GM21717 (cell line): ENCODE results near the gene XPA.

Source experiments
- ATAC-seq: cut with Tn5 transposase; IDR thresholded peaks from one replicate; pipeline ENCODE4 v1.9.1; 2021; ENCODE audit warnings: mild to moderate bottlenecking, moderate library complexity; ENCODE audit not compliant: unreplicated experiment

XPA gene

DNA sequence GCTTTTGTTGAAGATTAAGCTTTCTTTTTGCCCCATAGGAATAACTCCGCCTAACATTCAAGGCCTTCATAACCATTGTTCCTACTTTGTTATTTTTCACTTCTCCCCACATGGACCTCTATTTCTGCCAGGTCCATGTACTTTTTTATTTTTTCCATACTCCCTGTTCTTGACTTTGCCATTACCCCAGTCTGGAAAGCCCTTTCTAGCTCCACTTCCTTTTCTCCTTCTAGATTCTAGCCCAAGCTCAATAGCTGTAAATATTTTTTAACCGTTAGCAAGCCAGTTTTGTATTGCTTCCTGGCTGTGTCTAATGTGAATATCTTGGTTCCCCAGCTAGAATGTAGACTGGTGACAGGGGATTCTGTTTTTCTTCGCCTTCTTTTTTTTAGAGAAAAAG lies 37.4 kb downstream of the XPA start:
- no peak for ATAC-seq

DNA sequence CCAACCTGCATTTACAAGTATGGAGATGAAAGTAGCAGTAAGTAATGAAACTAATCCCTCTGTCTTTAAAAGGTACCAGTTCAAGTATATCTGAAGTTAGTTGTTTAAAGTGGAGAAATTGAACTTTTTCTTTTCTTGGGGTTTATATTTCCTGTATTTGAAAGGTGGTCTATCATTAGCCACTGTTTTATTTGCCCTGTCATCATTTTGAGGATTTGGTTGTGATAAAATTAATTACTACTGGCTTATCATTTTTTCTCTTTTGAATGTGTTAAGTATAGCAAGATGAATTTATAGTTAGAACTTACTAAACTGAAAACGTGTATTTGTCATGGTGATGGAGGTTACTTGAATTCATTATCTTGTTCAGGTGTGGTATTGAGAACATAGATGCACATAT lies 38.4 kb downstream of the XPA start:
- ATAC-seq: no peak

DNA sequence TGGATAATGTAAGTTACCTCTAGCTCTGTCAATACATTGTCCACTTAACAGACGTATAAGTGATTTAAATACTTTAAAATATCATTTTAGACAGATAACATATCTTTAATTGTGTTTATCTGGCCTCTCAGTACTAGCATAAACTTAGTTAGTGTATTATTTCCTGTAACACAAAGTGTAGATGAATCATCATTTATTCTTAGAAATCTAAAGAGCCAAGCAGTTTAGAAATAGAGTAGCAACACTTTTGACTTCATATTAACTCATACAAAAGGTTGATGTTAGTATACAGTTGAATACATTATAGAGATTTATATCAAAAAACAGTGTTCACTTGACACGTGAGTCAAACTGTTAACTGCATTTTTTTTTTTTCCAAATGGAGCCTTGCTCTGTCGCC lies 45.5 kb downstream of the XPA start:
- ATAC-seq: no peak

DNA sequence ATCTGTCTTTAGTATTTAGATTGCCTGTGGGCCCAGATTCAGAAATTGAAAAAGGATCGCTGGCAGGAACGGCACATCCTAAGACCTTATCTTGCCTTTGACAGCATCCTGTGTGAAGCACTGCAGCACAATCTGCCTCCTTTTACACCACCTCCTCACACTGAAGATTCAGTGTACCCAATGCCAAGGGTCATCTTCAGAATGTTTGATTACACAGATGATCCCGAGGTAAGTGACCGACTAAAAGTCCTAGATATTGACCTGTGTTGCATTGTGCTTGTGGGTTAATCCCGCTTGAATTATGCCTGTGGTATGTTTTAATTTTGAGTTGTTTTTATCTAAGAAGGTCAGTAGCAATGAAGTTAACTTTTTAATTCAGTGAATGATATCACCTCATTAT lies 49.1 kb downstream of the XPA start:
- ATAC-seq: no peak

DNA sequence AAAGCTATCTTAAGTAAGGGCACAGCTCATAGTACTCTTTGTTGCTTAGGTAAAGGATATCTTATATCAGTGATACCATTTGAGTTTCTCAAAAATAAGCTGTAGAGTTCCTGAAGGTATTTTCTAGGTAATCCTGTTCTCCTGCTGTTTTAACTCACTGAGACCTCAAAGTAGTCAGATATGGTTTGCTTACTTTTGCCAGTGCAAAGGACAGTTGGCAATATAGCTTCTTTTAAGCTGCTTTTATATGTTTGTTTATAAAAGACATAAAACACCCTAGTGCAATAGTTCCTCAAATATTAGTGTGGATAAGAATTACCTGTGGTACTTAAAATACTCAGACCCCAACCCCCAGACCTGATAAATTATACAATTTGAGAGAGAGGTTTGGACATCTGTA lies 51.4 kb downstream of the XPA start:
- ATAC-seq: no peak

DNA sequence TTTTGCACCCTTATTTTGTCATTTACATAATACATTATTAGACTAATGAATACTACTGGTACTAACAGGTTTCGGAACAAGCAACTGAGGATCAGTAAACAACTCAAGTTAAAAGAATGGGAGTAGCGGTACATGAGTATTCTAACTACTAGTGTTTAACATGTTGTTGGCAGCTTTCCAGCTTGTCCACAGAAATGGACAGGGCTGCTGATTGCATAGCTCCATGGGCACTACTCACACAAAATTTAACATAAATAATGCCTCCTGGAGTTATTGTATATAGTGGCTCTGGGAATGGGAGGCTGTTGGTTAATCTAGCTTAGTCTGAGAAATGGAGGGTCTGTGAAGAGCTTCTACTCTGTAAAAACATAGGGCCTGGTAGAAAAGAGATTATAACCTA lies 56.8 kb downstream of the XPA start:
- ATAC-seq: no peak

DNA sequence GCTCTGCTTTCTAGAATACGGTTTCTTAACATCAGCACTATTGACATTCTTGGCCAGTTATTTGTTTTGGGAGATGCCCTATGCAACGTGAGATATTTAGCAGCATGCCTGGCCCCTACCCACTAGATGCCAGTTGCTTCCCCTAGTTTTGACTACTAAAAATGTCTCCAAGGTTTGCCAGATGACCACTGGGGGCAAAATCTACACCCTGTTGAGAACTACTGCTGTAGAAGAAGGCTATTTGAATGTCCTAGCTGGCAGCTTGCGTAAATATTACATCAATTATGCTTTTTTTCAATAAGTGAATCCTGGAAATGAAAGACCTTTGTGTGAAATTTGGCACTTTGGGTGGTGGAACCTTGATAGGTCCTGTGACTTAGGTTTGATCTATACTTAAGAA lies 58.5 kb downstream of the XPA start:
- ATAC-seq: no peak

DNA sequence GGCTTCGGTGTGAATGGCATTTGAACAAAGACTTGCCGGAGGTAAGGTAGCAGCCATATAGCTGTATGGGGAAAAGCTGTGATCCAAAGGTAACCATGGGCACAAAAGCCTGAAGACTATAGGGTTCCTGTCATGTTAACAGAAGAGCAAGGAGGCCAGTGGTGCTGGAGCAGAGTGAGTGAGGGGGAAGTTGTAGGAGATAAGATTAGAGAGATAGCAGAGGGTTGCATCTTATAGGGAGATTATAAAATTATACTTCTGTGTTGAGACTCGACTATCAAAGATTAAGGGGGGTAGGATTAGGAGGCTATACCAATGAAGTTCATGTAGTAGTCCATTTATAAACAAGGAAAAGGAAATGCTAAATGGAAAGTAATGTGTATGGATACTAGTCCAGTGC lies 60.2 kb downstream of the XPA start:
- no peak for ATAC-seq

DNA sequence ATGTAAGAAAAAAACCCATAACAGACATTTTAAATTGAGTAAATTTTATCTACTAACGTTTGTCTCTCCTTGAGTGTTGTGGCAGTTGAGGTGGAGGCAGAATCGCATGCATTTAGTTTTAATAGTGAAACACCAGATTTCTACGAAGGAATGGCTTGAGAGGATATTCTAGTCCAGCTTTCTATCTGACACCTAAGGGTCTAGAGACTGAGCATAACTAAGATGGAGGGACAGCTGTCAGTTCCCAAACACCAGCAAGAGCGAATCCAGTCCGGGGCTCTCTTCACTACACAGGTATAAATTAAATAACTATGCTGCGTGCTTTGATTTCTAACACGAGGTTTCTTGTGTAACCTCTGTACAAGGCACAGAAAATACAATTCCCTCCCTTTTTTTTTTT lies 62.1 kb downstream of the XPA start:
- ATAC-seq: no peak

DNA sequence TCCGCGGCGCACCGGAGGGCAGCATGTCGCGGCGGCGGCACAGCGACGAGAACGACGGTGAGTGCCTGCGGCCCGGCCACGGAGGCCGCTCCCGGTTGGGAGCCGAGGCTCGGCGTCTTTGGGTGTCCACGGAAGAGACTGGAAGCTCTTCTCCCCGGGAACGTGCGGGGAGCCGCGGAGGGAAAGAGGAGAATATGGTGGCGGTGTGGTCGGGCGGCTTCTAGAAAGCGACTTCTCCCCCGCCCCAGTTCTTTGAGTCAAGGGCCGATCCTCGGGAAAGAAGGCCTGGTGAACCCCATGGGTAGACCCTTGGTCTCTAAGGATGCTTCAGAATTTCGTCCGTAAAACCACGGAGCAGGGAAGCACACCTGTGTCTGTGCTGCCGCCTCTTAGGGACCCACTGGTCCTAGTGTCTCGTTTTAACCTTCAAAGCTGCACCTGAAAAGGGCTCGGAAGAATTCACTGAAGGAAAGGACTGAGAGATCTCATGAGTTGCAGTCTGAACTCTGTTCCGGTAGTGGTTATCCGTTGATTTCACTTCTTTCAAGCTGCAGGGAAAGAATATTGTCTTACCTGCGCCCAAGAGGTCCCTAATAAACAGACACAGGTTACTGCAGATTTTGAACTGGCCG lies 63.2 kb downstream of the XPA start:
- ATAC-seq: peak; percentile 7

DNA sequence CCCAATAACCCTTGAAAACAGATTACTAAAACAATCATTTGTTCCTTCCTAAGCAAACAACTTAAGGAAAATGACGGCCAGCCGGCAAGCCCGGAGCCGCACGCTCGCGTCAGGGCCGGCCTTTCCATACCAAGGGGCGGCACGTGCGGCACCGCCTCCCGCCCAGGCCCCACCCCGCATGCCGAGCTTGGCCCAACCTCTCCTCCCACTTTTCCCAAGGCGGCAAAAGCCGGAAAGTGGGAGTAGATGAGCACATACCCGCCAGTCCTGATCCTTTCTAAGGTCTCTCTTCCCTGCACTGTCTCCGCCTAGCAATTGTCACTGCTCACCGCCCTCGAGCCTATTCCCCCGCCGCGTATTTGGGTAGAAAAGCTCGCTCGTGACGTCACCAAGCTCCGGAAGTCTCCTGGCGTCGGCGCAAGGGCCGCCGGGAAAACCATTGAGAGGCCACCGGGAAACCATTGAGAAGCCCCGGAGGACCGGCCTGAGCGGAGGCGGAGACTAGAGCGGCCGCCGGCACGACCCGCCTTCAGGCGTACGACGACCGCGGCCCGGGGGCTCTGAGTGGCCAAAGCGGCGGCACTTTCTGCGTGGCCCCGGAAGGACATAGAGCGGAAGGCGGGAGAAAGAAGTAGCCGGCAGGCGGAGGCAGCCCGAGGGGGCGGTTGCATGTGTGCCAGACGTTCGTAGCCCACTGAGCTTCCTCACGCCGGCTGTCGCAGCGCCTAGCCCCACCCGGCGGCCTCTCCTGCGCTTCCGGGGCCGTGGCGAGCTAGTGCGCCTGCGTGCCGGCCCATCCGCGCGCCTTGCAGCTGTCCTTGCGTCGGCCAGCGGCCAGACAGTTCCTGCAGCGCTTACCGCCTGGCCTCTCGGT lies 63.9 kb downstream of the XPA start, which contains the start of the genes NCBP1 and TSTD2:
Gene NCBP1, plus strand, starts transcription at position 837 of the 874 bp plus-strand sequence. CDS start 61 bp downstream, outside the sequence.
Gene TSTD2, minus strand, starts transcription at position 384 of the 874 bp plus-strand sequence. CDS start 5,806 bp downstream, outside the sequence.
- peak; percentile 88 for ATAC-seq

DNA sequence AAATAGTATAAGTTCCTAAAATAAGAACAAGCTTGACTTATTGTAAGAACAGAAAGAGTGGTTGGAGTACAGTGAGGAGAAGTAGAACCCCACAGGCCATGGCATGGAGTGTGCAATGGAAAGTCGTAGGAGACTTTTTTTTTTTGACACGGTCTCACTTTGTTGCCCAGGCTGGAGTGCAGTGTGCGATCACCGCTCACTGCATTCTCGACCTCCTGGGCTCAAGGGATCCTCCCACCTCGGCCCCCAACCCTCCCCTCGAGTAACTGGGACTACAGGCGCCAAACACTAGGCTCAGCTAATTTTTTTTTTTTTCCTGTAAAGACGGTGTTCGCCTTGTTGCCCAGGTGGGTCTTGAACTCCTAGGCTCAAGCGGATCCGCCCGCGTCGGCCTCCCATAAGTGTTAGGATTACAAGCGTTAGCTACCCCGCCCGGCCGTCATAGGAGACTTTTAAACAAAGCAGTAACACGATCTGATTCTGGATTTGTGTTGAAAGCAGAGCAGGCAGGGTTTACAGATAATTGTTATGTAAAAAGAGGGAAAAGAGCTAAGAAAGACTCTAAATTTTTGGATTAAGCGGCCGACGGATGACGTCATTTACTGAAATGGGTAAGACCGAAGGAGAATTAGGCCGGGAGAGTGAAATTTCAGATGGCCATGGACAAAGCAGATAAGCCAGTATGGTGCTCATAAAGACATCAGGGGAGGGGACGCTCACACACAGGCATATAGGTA lies 64.7 kb downstream of the XPA start:
- ATAC-seq: peak; percentile 9

DNA sequence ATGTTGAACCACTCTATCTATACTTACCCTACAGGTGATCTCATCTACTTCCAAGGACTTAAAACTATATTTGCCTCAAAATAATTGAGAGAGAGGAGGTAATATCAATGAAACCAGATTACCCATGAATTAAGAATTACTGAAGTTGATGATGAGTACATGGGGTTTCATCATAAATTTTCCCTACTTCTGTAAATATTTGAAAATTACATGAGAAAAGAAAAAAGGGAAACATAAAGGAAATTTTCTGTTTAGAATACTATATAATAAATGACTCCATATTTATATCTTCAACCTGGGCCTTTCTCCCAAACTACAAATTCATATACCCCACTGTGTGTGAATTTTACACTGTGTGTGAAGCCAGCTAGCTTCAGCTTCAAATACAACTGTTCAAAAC lies 66.5 kb downstream of the XPA start:
- no peak for ATAC-seq

DNA sequence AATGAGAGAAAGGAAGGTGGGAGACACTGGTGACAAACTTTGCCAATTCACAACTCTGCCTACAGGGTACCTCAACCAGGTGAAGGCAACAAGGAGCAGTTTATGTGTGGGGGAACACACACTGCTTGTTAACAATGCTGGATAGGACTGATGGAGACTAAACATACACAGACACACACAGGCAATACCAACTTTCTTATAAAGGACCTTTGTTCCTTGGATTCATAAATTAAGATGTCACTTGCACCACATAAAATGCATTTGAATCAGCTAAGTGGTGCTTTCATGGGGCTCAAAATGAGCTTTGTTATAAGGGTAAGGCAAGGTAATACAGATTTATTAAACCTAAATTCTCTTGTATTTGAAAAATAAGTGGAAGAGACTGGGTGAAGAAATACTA lies 68.0 kb downstream of the XPA start:
- no peak for ATAC-seq

DNA sequence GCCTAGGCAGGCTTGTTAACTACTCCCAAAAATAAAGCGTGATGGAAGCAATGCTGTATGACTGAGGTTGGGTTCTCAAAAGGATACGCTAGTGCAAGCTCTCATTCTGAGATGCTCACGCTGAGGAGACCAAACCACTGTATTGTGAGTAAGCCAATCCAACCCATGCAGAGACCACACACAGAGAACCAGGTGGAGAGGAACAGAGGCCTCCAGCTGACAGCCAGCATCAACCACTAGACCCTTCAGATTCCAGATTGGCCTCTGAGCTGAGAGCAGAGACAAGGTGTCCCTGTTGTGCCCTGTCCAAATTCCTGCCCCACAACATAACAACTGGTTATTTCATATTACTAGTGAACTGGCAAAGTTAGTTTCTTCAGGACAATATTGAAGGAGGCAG lies 68.5 kb downstream of the XPA start:
- no peak for ATAC-seq

DNA sequence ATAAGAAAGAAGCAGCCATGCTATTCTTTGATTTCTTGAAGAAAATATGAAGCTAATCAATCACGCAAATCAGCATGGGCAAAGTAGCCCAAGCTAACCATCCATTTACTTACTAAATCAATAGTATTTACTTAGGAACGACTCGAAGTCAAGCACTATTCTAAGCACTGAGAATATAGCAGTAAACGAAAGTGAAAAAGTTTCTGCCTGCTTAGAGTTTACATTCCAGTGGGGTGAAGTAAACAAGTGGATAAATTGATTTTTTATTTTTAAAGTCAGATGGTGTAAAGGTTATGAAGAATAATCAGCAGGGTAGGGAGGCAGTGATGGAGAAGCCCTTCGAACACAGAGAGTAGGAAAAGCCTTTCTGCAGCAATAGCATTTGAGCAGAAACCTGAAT lies 69.5 kb downstream of the XPA start:
- no peak for ATAC-seq

DNA sequence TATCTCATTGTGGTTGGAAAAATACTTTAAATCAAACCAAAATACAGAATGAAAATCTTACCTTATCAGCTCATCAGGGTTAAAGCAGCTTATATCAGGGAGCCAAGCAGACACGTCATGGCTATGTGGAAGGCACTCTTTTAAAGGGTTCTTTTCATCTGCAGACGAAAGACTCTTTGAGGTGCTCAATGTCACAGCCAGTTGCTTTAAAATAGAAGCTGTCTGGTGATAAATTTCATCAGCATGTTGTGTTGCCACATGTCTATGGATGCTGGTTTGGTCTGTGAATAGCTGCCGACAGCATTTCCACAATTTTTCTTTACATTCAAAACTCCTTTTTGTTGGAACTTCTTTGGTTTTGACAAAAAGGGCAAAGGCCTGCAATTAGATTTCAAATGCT lies 71.5 kb downstream of the XPA start:
- ATAC-seq: no peak
